ENCODE data around the gene HIGD1B.

HIGD1B gene

DNA sequence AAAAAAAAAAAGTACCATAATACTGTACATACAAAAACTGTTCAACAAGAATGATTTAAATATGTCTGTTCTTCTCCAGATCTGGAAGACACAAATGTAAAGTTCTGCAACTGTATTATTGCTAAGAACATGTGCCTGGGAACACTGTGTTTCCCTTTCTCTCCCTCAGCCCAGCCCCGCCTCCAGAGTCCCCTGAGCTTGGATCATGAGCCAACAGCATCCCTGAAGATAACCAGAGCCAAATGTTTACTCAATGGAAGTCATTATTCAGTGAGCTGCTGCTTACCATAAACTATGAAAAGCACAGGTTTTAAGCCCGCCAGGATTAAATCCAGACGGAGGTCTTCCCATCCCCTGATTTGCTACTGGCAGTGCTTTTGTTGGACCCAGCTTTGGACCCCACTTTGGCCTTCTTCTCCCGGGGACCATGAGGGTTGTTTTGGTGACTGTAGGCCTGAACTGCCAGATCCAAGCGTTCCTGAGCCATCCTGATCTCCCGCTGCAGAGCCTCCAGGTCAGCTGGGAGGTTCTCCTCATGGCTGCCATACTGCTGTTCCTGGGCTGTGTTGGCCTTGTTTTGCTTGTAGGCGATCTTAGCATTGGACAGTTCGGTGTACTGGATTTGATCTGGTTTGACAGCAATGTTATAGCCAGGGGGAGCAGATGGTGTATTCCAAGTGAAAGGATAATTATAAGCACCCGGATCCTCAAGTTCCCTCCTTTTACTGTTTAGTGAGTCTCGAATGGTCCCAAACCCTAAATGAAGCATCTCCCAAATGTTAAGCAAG lies 43.2 kb upstream of the HIGD1B start:
- Histone ChIP-seq H3K79me2 (ENCODE audit: insufficient read depth, low read length) (peaks cover 19% of the 10 kb centered on the region), H3K36me3 (ENCODE audit: low read length) (peaks cover 17% of the 10 kb centered on the region), H4K20me1 (ENCODE audit: low read depth, low read length) (no peaks in the 10 kb centered on the region; the same call in 1 of the 2 replicates), H2AFZ (ENCODE audit: low read depth, low read length, severe bottlenecking) (no peak overlapping the region), H3K27me3 (ENCODE audit: low read length) (no peaks in the 10 kb centered on the region), H3K4me3 (ENCODE audit: insufficient read depth, low read length, poor library complexity, severe bottlenecking) (no peak overlapping the region), H3F3A (ENCODE audit: insufficient read depth) (no peaks in the 10 kb centered on the region), H3K9ac (ENCODE audit: low read length) (no peak overlapping the region), H3K27ac (ENCODE audit: low read depth, low read length) (no peak overlapping the region), H3K4me2 (ENCODE audit: low read depth, low read length, poor library complexity, severe bottlenecking) (no peak overlapping the region), H3K9me3 (ENCODE audit: insufficient read depth, low read length) (no peaks in the 10 kb centered on the region), H3K9me2 (replicated peaks; ENCODE audit: insufficient read depth, low read length) (no peaks in the 10 kb centered on the region)
- TF ChIP-seq EZH2phosphoT487 (conservative IDR thresholded peaks at IDR 0.05; ENCODE audit: low read length) (no peak), CTCF (IDR thresholded peaks at IDR 0.05; ENCODE audit: insufficient read depth, low read length, poor library complexity, severe bottlenecking) (no peak)

GRCh38 chr17:44807093-44807816 lies 40.4 kb upstream of the HIGD1B start:
- TF ChIP-seq EZH2phosphoT487 (conservative IDR thresholded peaks at IDR 0.05; ENCODE audit: low read length) (no peak), CTCF (IDR thresholded peaks at IDR 0.05; ENCODE audit: insufficient read depth, low read length, poor library complexity, severe bottlenecking) (no peak)

DNA sequence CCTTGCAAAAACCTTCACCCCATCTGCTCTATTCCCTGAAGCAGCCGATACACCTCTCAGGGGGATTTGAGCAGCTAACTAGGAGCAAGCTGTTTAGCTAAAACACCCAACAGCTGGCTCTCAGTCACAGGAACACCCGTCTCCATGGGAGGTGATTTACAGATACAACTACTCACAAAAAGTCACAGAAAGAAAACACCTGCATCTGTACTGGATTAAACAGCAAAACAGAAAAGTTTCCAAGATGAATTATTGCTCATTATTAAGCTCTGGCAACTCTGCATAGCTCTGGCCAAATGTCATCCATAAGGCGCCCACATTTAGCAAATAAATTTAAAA lies 39.9 kb upstream of the HIGD1B start:
- no peak overlapping the region for H3K9ac ChIP-seq (ENCODE audit: low read length)
- no peak overlapping the region for H3K4me3 ChIP-seq (ENCODE audit: insufficient read depth, low read length, poor library complexity, severe bottlenecking)
- H3K4me2 ChIP-seq (ENCODE audit: low read depth, low read length, poor library complexity, severe bottlenecking), result no peak overlapping the region
- H3K9me3 ChIP-seq (ENCODE audit: insufficient read depth, low read length), result no peaks in the 10 kb centered on the region
- peaks cover 43% of the 10 kb centered on the region for H3K79me2 ChIP-seq (ENCODE audit: insufficient read depth, low read length)
- H3K9me2 ChIP-seq (replicated peaks; ENCODE audit: insufficient read depth, low read length), result no peaks in the 10 kb centered on the region
- H2AFZ ChIP-seq (ENCODE audit: low read depth, low read length, severe bottlenecking), result no peak overlapping the region
- H3K36me3 ChIP-seq (ENCODE audit: low read length), result peaks cover 12% of the 10 kb centered on the region
- no peaks in the 10 kb centered on the region; the same call in 1 of the 2 replicates for H4K20me1 ChIP-seq (ENCODE audit: low read depth, low read length)
- 0 out of 2 replicates have a peak, but pooled peaks cover 3% of the 10 kb centered on the region for H3F3A ChIP-seq (ENCODE audit: insufficient read depth)
- no peaks in the 10 kb centered on the region for H3K27me3 ChIP-seq (ENCODE audit: low read length)
- no peak for TF ChIP-seq EZH2phosphoT487 (conservative IDR thresholded peaks at IDR 0.05; ENCODE audit: low read length)
- no peak for TF ChIP-seq CTCF (IDR thresholded peaks at IDR 0.05; ENCODE audit: insufficient read depth, low read length, poor library complexity, severe bottlenecking)
- no peak overlapping the region for H3K27ac ChIP-seq (ENCODE audit: low read depth, low read length)

More at GRCh38 chr17:44807093-44807816, 40.4 kb upstream of the HIGD1B start:
- Histone ChIP-seq H3K36me3 (ENCODE audit: low read length) (peaks cover 15% of the 10 kb centered on the region), H2AFZ (ENCODE audit: low read depth, low read length, severe bottlenecking) (no peak overlapping the region), H3K27me3 (ENCODE audit: low read length) (no peaks in the 10 kb centered on the region), H4K20me1 (ENCODE audit: low read depth, low read length) (no peaks in the 10 kb centered on the region; the same call in 1 of the 2 replicates), H3K9me2 (replicated peaks; ENCODE audit: insufficient read depth, low read length) (no peaks in the 10 kb centered on the region), H3K79me2 (ENCODE audit: insufficient read depth, low read length) (peaks cover 40% of the 10 kb centered on the region), H3K27ac (ENCODE audit: low read depth, low read length) (no peak overlapping the region), H3K4me2 (ENCODE audit: low read depth, low read length, poor library complexity, severe bottlenecking) (no peak overlapping the region), H3K9me3 (ENCODE audit: insufficient read depth, low read length) (no peaks in the 10 kb centered on the region), H3F3A (ENCODE audit: insufficient read depth) (0 out of 2 replicates have a peak, but pooled peaks cover under 1% of the 10 kb centered on the region), H3K4me3 (ENCODE audit: insufficient read depth, low read length, poor library complexity, severe bottlenecking) (no peak overlapping the region), H3K9ac (ENCODE audit: low read length) (no peak overlapping the region)

Measured in SU-DHL-6 (cell line).